Neutrophil (primary cell): ENCODE measurements around the gene GSTA4.

Experiments used
- H3K27ac ChIP-seq: fragments of 200-600 bp; sonication (generic); 2 replicates; pipeline ENCODE4 v1.5.1; 2016; ENCODE audit warnings: mild to moderate bottlenecking, moderate library complexity
- H3K27me3 ChIP-seq: fragments of 200-600 bp; sonication (generic); 2 replicates; pipeline ENCODE4 v1.6.0; 2016; ENCODE audit warnings: mild to moderate bottlenecking
- H3K36me3 ChIP-seq: fragments of 200-600 bp; sonication (generic); 2 replicates; pipeline ENCODE4 v1.5.1; 2017
- H3K4me1 ChIP-seq, 2 experiments: fragments of 200-600 bp in 1 of 2; sonication (generic) in 1 of 2; 1 replicate in 1 of 2; 2 replicates in 1 of 2; pipeline versions ENCODE4 v1.5.1 to v1.6.1; 2013 to 2016; ENCODE audit warnings: low read depth in 1 of 2, low read length in 1 of 2, mild to moderate bottlenecking in 1 of 2, moderate library complexity in 1 of 2; ENCODE audit not compliant: control insufficient read depth in 1 of 2, insufficient read depth in 1 of 2
- H3K4me3 ChIP-seq, 2 experiments: fragments of 200-600 bp in 1 of 2; sonication (generic) in 1 of 2; 1 replicate in 1 of 2; 2 replicates in 1 of 2; pipeline ENCODE4 v1.5.1; 2013 to 2016; ENCODE audit warnings: low read depth in 1 of 2, low read length in 1 of 2, mild to moderate bottlenecking in 1 of 2, moderate library complexity in 1 of 2
- H3K9me3 ChIP-seq: fragments of 200-600 bp; sonication (generic); 2 replicates; pipeline ENCODE4 v1.5.1; 2016
- CTCF ChIP-seq: fragments of 200-600 bp; sonication (generic); IDR thresholded peaks from 2 replicates; pipeline ENCODE4 v1.5.1; 2016; ENCODE audit warnings: antibody characterized with exemption

The GSTA4 gene

GRCh38 chr6:52983159-52983848 is 11.8 kb downstream of the GSTA4 start:
- H3K27me3 ChIP-seq: peaks cover 17% of the 10 kb centered on the region
- no peak for TF ChIP-seq CTCF
- H3K4me1 ChIP-seq: no peaks in the 10 kb centered on the region
- no peak overlapping the region for H3K4me3 ChIP-seq
- no peak overlapping the region for H3K27ac ChIP-seq
- no peaks in the 10 kb centered on the region for H3K9me3 ChIP-seq
- no peaks in the 10 kb centered on the region for H3K36me3 ChIP-seq

- H3K27ac ChIP-seq: no peak overlapping the region
- TF ChIP-seq CTCF: no peak
- H3K27me3 ChIP-seq: peaks cover 12% of the 10 kb centered on the region
- no peaks in the 10 kb centered on the region for H3K36me3 ChIP-seq
- H3K9me3 ChIP-seq: no peaks in the 10 kb centered on the region
- no peak overlapping the region for H3K4me3 ChIP-seq
- H3K4me1 ChIP-seq: no peaks in the 10 kb centered on the region
Observed at GRCh38 chr6:52982680-52983079, 12.4 kb downstream of the GSTA4 start.

GRCh38 chr6:52981222-52981900 is 13.7 kb downstream of the GSTA4 start:
- no peaks in the 10 kb centered on the region for H3K9me3 ChIP-seq
- H3K36me3 ChIP-seq: no peaks in the 10 kb centered on the region
- TF ChIP-seq CTCF: no peak
- H3K27ac ChIP-seq: no peak overlapping the region
- H3K27me3 ChIP-seq: peaks cover 2% of the 10 kb centered on the region
- H3K4me3 ChIP-seq: no peak overlapping the region
- no peaks in the 10 kb centered on the region for H3K4me1 ChIP-seq

GRCh38 chr6:52976591-52977035 is 18.5 kb downstream of the GSTA4 start:
- Histone ChIP-seq H3K36me3 (no peaks in the 10 kb centered on the region), H3K27ac (no peak overlapping the region), H3K27me3 (no peaks in the 10 kb centered on the region), H3K4me1 (no peaks in the 10 kb centered on the region), H3K9me3 (no peaks in the 10 kb centered on the region), H3K4me3 (no peak overlapping the region)
- TF ChIP-seq CTCF: no peak

- no peak for TF ChIP-seq CTCF
- H3K9me3 ChIP-seq: no peaks in the 10 kb centered on the region
- no peaks in the 10 kb centered on the region for H3K36me3 ChIP-seq
- no peak overlapping the region for H3K27ac ChIP-seq
- no peaks in the 10 kb centered on the region for H3K27me3 ChIP-seq
- no peaks in the 10 kb centered on the region for H3K4me1 ChIP-seq
- H3K4me3 ChIP-seq: no peak overlapping the region
Observed at GRCh38 chr6:52976149-52976548, 18.9 kb downstream of the GSTA4 start.
